LNCAP (cell line): ENCODE data around the gene HS6ST3.

Experiments
- TF ChIP-seq, protein P1 (sequence below): fragments of 450-650 bp; IDR thresholded peaks from 2 replicates; pipeline ENCODE4 v1.5.1; 2017; ENCODE audit warnings: mild to moderate bottlenecking

Gene HS6ST3

DNA sequence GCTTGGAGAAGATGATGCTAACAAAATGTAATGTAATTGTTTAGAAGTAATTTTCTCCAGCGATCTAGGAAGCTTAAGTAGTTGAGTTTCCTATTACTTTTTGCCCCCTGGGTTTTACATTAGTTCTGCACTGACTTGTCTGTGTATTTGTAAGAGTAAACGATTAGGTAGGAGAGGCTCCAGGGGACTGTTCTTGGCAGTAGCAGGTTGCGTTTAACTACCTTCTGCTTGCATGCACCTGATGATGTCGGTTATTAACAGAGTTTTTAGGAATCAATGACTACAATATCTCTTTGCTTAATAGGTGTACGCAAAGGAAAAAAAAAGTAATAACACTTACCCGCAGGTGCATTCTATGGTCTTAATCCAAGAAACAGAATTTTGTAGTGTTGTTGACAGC lies 18.4 kb upstream of the HS6ST3 start:
- TF ChIP-seq, protein P1, sequence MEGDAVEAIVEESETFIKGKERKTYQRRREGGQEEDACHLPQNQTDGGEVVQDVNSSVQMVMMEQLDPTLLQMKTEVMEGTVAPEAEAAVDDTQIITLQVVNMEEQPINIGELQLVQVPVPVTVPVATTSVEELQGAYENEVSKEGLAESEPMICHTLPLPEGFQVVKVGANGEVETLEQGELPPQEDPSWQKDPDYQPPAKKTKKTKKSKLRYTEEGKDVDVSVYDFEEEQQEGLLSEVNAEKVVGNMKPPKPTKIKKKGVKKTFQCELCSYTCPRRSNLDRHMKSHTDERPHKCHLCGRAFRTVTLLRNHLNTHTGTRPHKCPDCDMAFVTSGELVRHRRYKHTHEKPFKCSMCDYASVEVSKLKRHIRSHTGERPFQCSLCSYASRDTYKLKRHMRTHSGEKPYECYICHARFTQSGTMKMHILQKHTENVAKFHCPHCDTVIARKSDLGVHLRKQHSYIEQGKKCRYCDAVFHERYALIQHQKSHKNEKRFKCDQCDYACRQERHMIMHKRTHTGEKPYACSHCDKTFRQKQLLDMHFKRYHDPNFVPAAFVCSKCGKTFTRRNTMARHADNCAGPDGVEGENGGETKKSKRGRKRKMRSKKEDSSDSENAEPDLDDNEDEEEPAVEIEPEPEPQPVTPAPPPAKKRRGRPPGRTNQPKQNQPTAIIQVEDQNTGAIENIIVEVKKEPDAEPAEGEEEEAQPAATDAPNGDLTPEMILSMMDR: no peak

DNA sequence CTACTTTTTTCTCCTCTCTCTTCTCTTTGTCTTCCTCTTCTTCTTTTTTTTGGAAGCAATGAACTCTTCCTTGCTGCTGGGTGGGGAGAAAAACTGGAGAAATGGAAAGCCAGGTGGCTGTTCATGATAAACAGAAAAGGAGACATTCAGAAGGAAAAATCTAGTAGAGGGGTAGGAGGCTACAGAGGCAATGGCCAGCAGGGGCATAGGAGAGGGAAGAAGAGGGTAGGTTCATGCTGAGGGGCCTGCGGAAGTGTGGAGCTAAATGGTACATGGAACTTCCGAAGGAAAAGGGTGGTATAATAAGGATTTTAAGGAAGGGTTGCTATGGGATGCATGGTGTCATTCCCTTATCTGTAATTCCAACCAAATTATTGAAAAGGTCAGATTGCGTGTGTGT lies 17.5 kb upstream of the HS6ST3 start:
- TF ChIP-seq, protein P1: no peak

DNA sequence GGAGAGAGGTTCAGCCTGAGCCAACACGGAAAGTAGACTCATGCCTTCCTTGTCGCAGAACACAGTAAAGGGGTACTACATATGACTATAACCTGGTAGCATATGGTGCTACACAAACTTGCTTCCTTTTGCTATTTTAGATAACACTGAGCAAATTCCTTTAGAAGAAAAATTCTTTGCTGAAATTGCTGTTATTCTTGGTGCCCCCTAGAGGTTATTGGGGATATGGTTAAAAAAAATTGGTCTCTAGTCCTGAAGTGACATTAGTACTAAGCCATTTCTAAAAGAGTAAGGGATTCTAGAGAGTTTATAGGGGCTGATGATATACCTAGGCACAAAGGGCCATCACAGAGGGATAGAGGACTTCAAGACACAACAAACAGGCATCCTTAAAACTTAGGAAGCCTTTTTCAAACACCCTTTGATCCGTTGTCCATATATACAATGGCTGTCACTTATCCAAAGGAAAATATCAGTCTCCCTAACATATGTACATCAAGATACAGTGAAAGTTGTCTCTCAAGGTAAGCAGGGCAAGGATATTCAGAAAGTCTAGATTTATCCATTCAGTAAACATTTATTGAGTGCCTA lies 13.9 kb upstream of the HS6ST3 start:
- TF ChIP-seq, protein P1: peak; percentile 55

DNA sequence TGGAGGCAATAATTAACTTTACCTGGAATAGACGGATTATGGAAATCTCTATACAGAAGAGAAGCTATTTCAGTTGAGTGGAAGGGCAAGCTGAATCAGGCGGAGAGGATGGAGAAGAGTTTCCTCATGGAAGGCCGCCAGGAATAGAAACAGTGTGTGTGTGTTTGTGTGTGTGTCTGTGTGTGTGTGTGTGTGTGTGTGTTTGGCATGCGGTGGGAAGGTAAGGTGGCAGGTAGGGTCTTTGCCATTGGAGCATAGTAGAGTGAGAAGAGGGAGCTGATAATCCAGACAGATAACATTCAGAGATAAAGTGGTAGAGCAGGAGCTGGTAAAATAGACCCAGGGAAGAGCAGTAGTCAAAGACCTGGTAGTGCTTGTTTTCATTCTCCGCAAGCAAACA lies 9.2 kb upstream of the HS6ST3 start:
- TF ChIP-seq, protein P1: no peak

DNA sequence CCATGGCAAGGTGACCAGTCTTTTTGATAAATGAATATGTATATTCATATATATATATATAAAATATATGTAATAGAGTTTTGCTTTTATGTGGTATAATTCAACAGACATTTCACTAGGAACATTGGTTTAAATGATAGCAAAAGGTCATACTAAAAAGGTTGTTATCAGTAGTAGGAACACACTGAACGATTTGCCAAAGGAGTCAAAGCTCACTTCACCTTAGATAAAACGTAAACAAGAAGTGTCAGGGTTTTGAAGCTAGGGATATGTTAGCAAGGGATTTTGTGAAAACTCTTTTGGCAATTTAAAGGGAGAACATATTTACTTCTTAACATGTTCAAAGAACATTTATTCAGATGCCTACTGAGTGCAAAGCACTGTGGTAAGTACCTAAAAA lies 8.0 kb upstream of the HS6ST3 start:
- TF ChIP-seq, protein P1: no peak

DNA sequence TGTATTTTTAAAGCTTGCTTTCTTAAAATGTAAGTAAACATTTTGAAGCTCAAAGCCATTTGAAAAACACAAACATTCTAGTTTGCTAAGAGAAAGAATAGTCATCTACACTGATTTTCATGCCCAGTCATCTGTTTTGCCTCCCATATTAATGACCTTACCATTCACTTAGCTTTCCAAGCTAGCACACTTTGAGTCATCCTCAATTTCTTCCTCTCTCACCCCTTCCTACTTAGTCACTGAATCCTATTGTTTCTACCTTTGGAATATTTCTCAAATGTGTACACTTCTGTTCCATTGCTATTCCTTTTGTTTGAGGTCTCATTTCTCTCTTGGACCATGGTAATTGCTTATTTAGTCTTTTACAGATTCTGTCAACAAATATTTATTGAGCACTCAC lies 7.3 kb upstream of the HS6ST3 start:
- TF ChIP-seq, protein P1: no peak

DNA sequence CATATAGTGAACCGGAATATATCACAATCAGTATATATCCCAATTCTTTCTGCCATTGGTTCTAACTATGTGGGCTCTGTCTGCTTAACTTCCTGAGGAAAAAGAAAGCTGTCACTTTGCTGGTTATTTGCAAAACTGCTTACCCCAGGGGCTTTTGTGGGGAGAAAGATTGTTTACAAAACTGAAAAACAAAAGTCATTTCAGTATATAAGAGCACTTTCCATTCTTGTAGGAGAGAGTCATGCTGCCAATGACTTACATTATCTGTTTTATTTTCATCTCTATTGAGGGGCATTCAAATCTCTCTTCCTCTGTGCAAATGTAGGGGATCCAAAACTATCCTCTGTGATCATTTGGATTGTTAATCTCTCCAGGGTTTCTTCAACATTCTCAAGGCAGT lies 3.2 kb upstream of the HS6ST3 start:
- TF ChIP-seq, protein P1: no peak

DNA sequence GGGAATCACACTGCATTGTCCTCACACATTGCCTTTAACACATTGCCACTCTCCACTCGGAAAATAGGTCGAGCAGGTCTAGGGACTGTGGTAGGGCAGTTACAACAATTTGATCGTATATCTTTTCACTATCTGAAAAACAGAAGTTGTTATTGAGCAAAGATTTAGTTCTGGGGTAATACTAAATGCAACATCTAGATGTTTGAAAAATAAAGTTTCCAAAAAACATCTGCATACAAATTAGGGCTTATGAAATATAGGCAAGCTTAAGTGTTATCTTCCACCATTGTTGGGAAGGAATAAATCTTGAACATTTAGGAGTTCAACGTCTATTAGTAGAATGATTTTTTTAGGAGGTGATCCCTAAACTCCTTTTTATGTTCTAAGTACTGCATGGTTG lies 768 bp upstream of the HS6ST3 start:
- TF ChIP-seq, protein P1: no peak
